ENCODE results near the gene RNF7. TPM values are rescaled to one million over a fixed set of nuclear protein-coding genes. Genes with fewer than 3 reads are reported as not detected.
A peak's percentile ranks its signal among the peaks of the same experiment; 100 is the strongest.

The RNF7 gene
- total and polyA plus RNA-seq, 9 of the 15 experiments (the other 6 are each of a cell fraction or from before 2014, with no cell fraction given), result 38.8 to 133 (median 80.5) TPM

DNA sequence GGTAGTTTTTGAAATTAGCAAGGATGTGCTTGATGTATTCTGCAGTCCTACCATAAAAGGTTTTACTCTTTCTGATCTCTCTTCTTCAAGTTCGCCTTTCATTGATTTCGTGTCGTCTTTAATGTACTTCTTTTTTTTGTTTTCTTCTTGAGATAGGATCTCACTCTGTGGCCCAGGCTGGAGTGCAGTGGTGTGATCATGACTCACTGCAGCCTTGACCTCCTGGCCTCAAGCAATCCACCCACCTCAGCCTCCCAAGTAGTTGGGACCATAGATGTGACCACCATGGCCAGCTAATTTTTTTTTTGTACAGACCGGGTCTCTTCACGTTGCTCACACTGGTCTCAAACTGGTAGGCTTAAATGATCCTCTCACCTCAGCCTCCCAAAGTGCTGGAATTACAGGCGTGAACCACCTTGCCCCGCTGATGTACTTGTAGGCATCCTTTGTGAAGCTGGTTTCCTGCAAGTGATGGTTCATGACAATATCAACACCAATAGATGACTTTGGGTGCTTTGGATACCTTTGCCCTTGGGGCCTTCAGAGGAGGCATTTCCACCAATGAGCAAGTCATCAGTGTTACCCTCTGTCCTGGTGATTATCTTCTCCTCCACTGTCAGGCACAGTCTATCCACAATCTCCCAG, 28.9 kb upstream of the RNF7 start:
- in situ Hi-C loops (cut with MboI) (no loop called here), intact Hi-C loops (cut with micrococcal nuclease) (no loop called here)
- no peaks in the 10 kb centered on the region for H3K27me3 ChIP-seq (ENCODE audit: control insufficient read depth in 2 of 2, insufficient read depth in 2 of 2, low read length in 2 of 2)
- ChIA-PET CTCF (ENCODE audit: low intra/inter-chr PET ratio) (interaction anchor here (0.6 kb wide), 1 partner anchor 13 kb away, joined by 3 read pairs; no protein-coding TSS in a partner anchor), POLR2A (interaction anchor here (0.6 to 0.7 kb wide), 2 partner anchors 15 to 19 kb away, joined by 3 read pairs; no protein-coding TSS in a partner anchor)
- ATAC-seq (peak; percentile 65), FAIRE-seq (peak; percentile 37), DNase-seq (ENCODE audit: extremely low read depth in 1 of 4, low spot score in 3 of 4) (peak in 1 of 4 experiments; percentile 24)
- no peak overlapping the region for H2AFZ ChIP-seq (ENCODE audit: low read depth, low read length)
- no peaks in the 10 kb centered on the region for H3K36me3 ChIP-seq (ENCODE audit: control insufficient read depth, insufficient read depth, low read length)
- no peak overlapping the region for H3K9ac ChIP-seq (ENCODE audit: insufficient read depth in 1 of 2, low read depth in 2 of 2, low read length in 2 of 2)
- H3K4me1 ChIP-seq (replicated peaks in 1 of 2; ENCODE audit: control insufficient read depth in 2 of 2, insufficient read depth in 2 of 2, low read length in 2 of 2), result peaks cover 0 to 5% of the 10 kb centered on the region in 2 experiments; a peak in 2 of 5 replicates
- no peaks in the 10 kb centered on the region for H3K9me1 ChIP-seq (ENCODE audit: control insufficient read depth, insufficient read depth, low read length)
- H3K79me2 ChIP-seq (ENCODE audit: control insufficient read depth, insufficient read depth, low read length), result no peaks in the 10 kb centered on the region
- H4K20me1 ChIP-seq (replicated peaks; ENCODE audit: control insufficient read depth, insufficient read depth, low read length), result no peaks in the 10 kb centered on the region
- H3K4me3 ChIP-seq, result no peak overlapping the region
- no peak overlapping the region for H3K4me2 ChIP-seq (ENCODE audit: insufficient read depth, low read length)
- BruUV-seq (replicated peaks), result no TSS peak
- H3K27ac ChIP-seq (ENCODE audit: extremely low read depth, low read depth, low read length), result no peak overlapping the region
- 16% methylated on average over 7 of the region's 7 CpGs for WGBS (ENCODE audit: insufficient coverage, low coverage, missing lambda C conversion rate)
- H3K9me3 ChIP-seq (replicated peaks; ENCODE audit: control insufficient read depth, insufficient read depth, low read depth, low read length), result no peaks in the 10 kb centered on the region
- TF ChIP-seq MITF (IDR thresholded peaks at IDR 0.05), result peak; percentile 78; the same call in 1 of the 2 replicates
- 0 out of 2 replicates have a peak, but pooled peaks have one; percentile 24 for TF ChIP-seq ESRRA (IDR thresholded peaks at IDR 0.05; ENCODE audit: borderline replicate concordance, low read depth)
- peak; percentile 50; the same call in 1 of the 2 replicates for TF ChIP-seq SREBF1 (IDR thresholded peaks at IDR 0.05; ENCODE audit: borderline replicate concordance, low read depth, low read length)
- TF ChIP-seq BHLHE40 (IDR thresholded peaks at IDR 0.05; ENCODE audit: low read length), result peak; percentile 60
- no peak for TF ChIP-seq CHD1 (IDR thresholded peaks at IDR 0.05; ENCODE audit: low read length)
- peak; percentile 39 for TF ChIP-seq ZNF384 (IDR thresholded peaks at IDR 0.05; ENCODE audit: low read depth, low read length)
- peak; percentile 28; the same call in 1 of the 2 replicates for TF ChIP-seq BCOR (IDR thresholded peaks at IDR 0.05)
- TF ChIP-seq SMARCA4 (IDR thresholded peaks at IDR 0.05), result peak; percentile 74; the same call in 1 of the 2 replicates
- TF ChIP-seq, protein P1, sequence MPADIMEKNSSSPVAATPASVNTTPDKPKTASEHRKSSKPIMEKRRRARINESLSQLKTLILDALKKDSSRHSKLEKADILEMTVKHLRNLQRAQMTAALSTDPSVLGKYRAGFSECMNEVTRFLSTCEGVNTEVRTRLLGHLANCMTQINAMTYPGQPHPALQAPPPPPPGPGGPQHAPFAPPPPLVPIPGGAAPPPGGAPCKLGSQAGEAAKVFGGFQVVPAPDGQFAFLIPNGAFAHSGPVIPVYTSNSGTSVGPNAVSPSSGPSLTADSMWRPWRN (IDR thresholded peaks at IDR 0.05; ENCODE audit: low read depth), result 0 out of 2 replicates have a peak, but pooled peaks have one; percentile 25
- TF ChIP-seq, protein P2, sequence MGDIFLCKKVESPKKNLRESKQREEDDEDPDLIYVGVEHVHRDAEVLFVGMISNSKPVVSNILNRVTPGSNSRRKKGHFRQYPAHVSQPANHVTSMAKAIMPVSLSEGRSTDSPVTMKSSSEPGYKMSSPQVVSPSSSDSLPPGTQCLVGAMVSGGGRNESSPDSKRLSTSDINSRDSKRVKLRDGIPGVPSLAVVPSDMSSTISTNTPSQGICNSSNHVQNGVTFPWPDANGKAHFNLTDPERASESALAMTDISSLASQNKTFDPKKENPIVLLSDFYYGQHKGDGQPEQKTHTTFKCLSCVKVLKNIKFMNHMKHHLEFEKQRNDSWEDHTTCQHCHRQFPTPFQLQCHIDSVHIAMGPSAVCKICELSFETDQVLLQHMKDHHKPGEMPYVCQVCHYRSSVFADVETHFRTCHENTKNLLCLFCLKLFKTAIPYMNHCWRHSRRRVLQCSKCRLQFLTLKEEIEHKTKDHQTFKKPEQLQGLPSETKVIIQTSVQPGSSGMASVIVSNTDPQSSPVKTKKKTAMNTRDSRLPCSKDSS (IDR thresholded peaks at IDR 0.05; ENCODE audit: low read depth, partially characterized antibody), result no peak
- TF ChIP-seq EGR1 (conservative IDR thresholded peaks at IDR 0.05), result peak; percentile 76
- TF ChIP-seq JUN (IDR thresholded peaks at IDR 0.05; ENCODE audit: borderline replicate concordance, low read depth, low read length), result peak; percentile 88
- TF ChIP-seq JUN (CRISPR knock-in tag; IDR thresholded peaks at IDR 0.05; ENCODE audit: borderline replicate concordance), result no peak
- TF ChIP-seq FOSL1 (tag; conservative IDR thresholded peaks at IDR 0.05), result peak; percentile 95
- TF ChIP-seq CTBP1 (IDR thresholded peaks at IDR 0.05; ENCODE audit: borderline replicate concordance), result 0 out of 2 replicates have a peak, but pooled peaks have one; percentile 49
- 0 out of 2 replicates have a peak, but pooled peaks have one; percentile 35 for TF ChIP-seq ADNP (tag; IDR thresholded peaks at IDR 0.05)
- peak; percentile 32 for TF ChIP-seq CBFA2T3 (IDR thresholded peaks at IDR 0.05)
- TF ChIP-seq MEIS2 (IDR thresholded peaks at IDR 0.05; ENCODE audit: partially characterized antibody), result peak; percentile 17
- peak; percentile 97 for TF ChIP-seq ZNF121 (CRISPR knock-in tag; conservative IDR thresholded peaks at IDR 0.05)

Data from K562 (cell line).